Choroid plexus epithelial cell (primary cell): ENCODE measurements around the gene NPW.

Source experiments
- DNase-seq: peaks from one replicate; pipeline ENCODE4 v3.0.0-alpha.2; 2010; ENCODE audit warnings: low read depth
- H3K4me3 ChIP-seq: 2 replicates; pipeline ENCODE4 v1.5.1; 2011; ENCODE audit warnings: low read depth, mild to moderate bottlenecking, control low read depth, low read length, moderate library complexity
- CTCF ChIP-seq: conservative IDR thresholded peaks from 2 replicates; pipeline ENCODE4 v1.5.1; 2011; ENCODE audit warnings: low read depth, mild to moderate bottlenecking, control low read depth, inconsistent platforms, low read length, moderate library complexity

Gene NPW

GRCh38 chr16:1976216-1976520, 43.4 kb upstream of the NPW start:
- DNase-seq, result no peak
- H3K4me3 ChIP-seq, result no peak overlapping the region
- no peak for TF ChIP-seq CTCF

DNA sequence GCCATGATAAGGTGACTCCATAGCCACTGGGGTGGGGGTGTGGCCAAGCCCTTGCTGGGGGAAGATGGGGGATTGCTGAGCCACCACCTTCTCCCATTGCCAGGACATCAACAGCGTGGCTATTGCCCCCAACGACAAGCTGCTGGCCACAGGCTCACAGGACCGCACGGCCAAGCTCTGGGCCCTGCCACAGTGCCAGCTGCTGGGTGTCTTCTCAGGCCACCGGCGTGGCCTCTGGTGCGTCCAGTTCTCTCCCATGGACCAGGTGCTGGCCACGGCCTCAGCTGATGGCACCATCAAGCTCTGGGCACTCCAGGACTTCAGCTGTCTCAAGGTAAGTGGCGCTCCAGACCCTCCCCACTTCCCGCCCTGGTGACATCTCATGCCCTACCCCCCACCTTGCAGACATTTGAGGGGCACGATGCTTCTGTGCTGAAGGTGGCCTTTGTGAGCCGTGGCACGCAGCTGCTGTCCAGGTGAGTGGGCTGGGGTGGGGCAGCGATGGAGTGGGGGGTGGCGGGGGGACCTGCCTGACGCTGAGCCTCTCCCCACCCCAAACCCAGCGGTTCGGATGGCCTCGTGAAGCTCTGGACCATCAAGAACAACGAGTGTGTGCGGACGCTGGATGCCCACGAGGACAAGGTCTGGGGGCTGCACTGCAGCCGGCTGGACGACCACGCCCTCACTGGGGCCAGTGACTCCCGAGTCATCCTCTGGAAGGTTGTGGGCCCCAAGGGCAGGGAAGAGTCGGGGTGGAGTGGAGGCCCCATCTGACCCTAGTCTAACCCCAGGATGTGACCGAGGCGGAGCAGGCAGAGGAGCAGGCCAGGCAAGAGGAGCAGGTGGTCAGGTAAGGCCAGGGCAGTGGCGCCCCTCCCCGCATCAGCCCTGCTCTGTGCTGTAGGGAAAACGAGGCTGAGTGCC, 42.4 kb upstream of the NPW start:
- no peak for TF ChIP-seq CTCF
- H3K4me3 ChIP-seq, result no peak overlapping the region
- DNase-seq, result no peak

GRCh38 chr16:1977875-1978268, 41.7 kb upstream of the NPW start:
- DNase-seq, result no peak
- no peak for TF ChIP-seq CTCF
- H3K4me3 ChIP-seq, result no peak overlapping the region

GRCh38 chr16:1978476-1979120, 41.0 kb upstream of the NPW start:
- no peak overlapping the region for H3K4me3 ChIP-seq
- TF ChIP-seq CTCF, result no peak
- no peak for DNase-seq

DNA sequence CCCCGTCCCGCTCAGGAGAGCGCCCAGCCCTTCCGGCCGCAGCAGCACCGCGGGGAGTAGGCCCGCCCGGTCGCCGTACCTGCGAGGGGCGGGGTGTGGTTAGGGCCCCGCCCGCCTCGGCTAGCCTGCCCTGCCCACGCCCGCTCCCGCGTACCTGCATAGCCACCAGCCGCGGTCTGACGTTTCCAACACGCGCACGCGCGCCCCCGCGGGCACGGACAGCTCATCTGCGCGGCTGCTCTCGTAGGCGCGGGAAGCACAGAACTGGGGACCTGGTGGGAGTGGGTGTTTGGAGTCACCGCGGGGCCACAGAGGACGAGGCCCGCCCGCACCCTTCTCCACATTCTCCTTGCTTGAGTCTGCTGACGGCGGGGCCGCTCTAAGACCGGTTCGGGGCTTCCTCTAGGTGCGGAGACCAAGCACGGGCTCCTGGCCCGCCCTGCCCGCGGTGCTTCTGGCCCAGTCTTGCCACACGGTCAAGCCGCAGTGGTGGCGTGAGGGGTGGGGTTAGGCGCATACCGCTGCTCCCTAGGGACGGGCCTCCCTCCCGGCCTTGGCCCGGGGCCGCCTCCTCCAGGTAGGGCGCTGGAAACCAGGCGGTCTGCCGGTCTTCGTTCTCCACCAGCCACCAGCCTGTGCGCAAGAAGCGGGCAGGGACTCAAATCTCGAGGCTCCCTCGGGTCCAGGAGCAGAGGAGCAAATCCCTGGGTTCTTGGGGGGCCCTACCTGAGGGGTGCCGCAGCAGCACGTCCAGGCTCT, 40.1 kb upstream of the NPW start:
- no peak for TF ChIP-seq CTCF
- no peak overlapping the region for H3K4me3 ChIP-seq
- DNase-seq, result no peak

DNA sequence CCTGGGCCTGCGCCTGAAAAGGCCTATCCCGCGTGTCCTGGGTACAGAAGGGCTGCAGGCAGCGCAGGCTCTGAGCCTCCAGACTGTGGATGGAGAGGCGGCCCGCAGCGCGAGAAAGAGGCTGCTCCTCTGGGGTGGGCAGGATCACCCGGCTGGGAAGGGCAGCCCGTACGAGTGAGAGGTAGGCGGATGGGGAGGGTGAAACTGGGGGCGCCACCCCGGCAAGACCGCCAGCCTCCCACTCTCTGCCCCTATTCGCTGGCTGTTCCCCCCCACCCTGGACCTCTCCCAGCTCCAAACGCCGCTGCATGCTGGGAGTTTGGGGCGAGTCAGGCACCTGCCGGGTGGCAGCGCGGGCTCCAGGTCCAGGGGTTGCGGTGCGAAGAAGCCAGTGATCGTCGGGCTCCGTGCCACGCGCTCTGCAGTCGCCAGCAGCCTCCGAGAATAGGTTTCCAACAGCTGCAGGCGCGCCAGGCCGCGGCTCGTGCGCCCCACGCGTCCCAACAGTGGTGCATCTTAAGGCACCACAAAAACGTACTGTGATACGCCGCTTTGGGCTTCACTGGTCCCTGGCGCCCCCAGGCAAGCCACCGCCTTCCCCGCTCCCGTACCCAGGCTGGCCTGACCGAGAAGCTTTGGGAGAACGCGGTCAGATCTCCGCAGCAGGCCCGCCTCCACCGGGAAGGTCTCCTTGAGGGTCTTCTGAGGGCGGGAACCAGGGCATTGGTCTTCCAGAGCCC, 39.4 kb upstream of the NPW start:
- DNase-seq, result no peak
- H3K4me3 ChIP-seq, result no peak overlapping the region
- no peak for TF ChIP-seq CTCF
